ENCODE results near the gene MTCL3.

The MTCL3 gene

DNA sequence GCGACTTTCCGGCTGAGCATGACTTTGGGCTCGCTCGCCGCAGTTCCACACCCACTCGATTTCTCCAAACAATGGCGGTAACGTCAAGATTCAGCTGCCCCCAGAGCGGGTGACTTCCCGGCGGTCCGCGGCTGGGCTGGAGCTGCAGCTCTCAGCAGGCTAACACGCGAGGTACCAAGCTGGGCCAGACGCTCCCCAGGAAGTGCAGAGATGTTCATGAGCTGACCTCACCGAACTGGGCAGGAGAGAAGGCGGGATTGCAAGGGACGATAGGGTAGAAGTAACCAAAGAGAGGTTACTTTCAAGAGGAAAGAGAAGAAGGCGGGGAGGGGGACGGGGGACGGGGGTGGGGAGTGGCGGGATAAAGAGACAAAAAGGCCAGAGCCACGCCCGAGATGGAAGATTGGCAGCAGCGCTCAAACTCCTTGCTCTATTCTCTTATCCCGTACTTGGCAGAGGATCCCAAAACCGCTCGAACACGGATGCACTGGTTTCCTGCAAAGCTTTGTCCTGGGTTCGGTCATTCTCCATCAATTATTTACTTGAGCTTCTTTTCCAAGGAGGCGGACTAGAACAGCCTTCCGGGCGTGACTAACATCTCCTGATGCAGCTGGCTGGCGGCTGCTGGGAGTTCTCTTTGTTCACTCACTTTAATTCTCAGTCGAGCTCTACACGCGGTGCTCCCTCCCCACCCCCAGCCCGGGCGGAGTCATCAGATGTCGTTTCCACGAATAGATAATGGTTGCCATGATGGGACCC is at the start of gene MTCL3:
MTCL3 (minus strand) TSS at position 626 of the 759 bp plus-strand sequence.
- FAIRE-seq (no peak), DNase-seq (ENCODE audit: low read depth, low spot score) (no peak)
- Histone ChIP-seq H3K79me2 (ENCODE audit: control insufficient read depth, insufficient read depth, low read length) (no peaks in the 10 kb centered on the region), H3K9ac (ENCODE audit: control insufficient read depth, extremely low read depth, insufficient read depth, low read length) (no peak within 1 kb of the TSS), H3K9me3 (ENCODE audit: control insufficient read depth, low read depth, low read length) (no peaks in the 10 kb centered on the region), H3K4me1 (ENCODE audit: control insufficient read depth, extremely low read depth, insufficient read depth, low read length) (peaks cover 11% of the 10 kb centered on the region), H3K36me3 (ENCODE audit: control insufficient read depth in 2 of 2, extremely low read depth in 1 of 2, insufficient read depth in 2 of 2, low read length in 2 of 2) (no peaks in the 10 kb centered on the region), H4K20me1 (ENCODE audit: control insufficient read depth, extremely low read depth, insufficient read depth, low read length) (no peaks in the 10 kb centered on the region), H3K27me3 (ENCODE audit: control insufficient read depth, extremely low read depth, insufficient read depth, low read length) (peaks cover 53% of the 10 kb centered on the region), H3K4me2 (ENCODE audit: control insufficient read depth, extremely low read depth, insufficient read depth, low read depth, low read length) (peak within 1 kb of the TSS; percentile 55), H3K4me3 (ENCODE audit: control insufficient read depth in 2 of 3, extremely low read depth in 1 of 3, insufficient read depth in 2 of 3, low read depth in 1 of 3, low read length in 3 of 3) (no peak within 1 kb of the TSS), H3K27ac (ENCODE audit: control insufficient read depth, insufficient read depth, low read length) (no peak within 1 kb of the TSS), H3K9me1 (ENCODE audit: control insufficient read depth, extremely low read depth, insufficient read depth, low read length) (no peaks in the 10 kb centered on the region), H2AFZ (ENCODE audit: control insufficient read depth, low read length) (no peak within 1 kb of the TSS)
- TF ChIP-seq, protein P1, sequence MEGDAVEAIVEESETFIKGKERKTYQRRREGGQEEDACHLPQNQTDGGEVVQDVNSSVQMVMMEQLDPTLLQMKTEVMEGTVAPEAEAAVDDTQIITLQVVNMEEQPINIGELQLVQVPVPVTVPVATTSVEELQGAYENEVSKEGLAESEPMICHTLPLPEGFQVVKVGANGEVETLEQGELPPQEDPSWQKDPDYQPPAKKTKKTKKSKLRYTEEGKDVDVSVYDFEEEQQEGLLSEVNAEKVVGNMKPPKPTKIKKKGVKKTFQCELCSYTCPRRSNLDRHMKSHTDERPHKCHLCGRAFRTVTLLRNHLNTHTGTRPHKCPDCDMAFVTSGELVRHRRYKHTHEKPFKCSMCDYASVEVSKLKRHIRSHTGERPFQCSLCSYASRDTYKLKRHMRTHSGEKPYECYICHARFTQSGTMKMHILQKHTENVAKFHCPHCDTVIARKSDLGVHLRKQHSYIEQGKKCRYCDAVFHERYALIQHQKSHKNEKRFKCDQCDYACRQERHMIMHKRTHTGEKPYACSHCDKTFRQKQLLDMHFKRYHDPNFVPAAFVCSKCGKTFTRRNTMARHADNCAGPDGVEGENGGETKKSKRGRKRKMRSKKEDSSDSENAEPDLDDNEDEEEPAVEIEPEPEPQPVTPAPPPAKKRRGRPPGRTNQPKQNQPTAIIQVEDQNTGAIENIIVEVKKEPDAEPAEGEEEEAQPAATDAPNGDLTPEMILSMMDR (optimal IDR thresholded peaks at IDR 0.05 in 1 of 3, IDR thresholded peaks at IDR 0.05 in 1 of 3, conservative IDR thresholded peaks at IDR 0.05 in 1 of 3; ENCODE audit: extremely low read depth in 1 of 3, insufficient read depth in 2 of 3, low read length in 3 of 3): no peak
- peak; percentile 72 for TF ChIP-seq EZH2 (IDR thresholded peaks at IDR 0.05; ENCODE audit: low read length)
- dilution Hi-C loops (cut with MboI; ENCODE audit: extremely low pct_ligation_motif_present, low sequenced_read_pairs): no loop called here

DNA sequence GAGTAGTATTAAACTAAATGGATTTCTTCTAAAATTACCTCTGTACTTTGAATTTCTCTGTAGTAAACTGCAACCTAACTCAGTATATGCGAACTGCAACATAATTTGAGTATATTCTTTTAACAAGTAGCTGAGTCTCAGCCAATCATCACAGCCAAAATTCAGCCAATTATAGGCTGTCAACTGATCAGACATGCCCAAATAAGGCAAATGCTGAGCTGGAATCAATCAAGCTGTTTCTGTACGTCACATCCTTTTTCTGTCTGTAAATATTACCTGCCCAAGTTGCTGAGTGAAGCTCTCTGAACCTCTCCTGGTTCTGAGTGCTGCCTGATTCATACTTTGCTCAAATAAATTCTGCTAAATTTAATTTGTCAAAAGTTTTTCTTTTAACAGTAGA is 48.3 kb upstream of the MTCL3 start:
- Histone ChIP-seq H3K27me3 (ENCODE audit: control insufficient read depth, extremely low read depth, insufficient read depth, low read length) (no peaks in the 10 kb centered on the region), H3K36me3 (ENCODE audit: control insufficient read depth in 2 of 2, extremely low read depth in 1 of 2, insufficient read depth in 2 of 2, low read length in 2 of 2) (no peaks in the 10 kb centered on the region), H3K4me2 (ENCODE audit: control insufficient read depth, extremely low read depth, insufficient read depth, low read depth, low read length) (no peak overlapping the region), H3K9me3 (ENCODE audit: control insufficient read depth, low read depth, low read length) (no peaks in the 10 kb centered on the region), H3K9ac (ENCODE audit: control insufficient read depth, extremely low read depth, insufficient read depth, low read length) (no peak overlapping the region), H3K4me3 (ENCODE audit: control insufficient read depth in 2 of 3, extremely low read depth in 1 of 3, insufficient read depth in 2 of 3, low read depth in 1 of 3, low read length in 3 of 3) (no peak overlapping the region), H3K27ac (ENCODE audit: control insufficient read depth, insufficient read depth, low read length) (no peak overlapping the region), H4K20me1 (ENCODE audit: control insufficient read depth, extremely low read depth, insufficient read depth, low read length) (no peaks in the 10 kb centered on the region), H3K79me2 (ENCODE audit: control insufficient read depth, insufficient read depth, low read length) (no peaks in the 10 kb centered on the region), H3K9me1 (ENCODE audit: control insufficient read depth, extremely low read depth, insufficient read depth, low read length) (no peaks in the 10 kb centered on the region), H3K4me1 (ENCODE audit: control insufficient read depth, extremely low read depth, insufficient read depth, low read length) (peaks cover 4% of the 10 kb centered on the region), H2AFZ (ENCODE audit: control insufficient read depth, low read length) (no peak overlapping the region)
- DNase-seq (ENCODE audit: low read depth, low spot score) (no peak), FAIRE-seq (no peak)
- TF ChIP-seq EZH2 (IDR thresholded peaks at IDR 0.05; ENCODE audit: low read length): no peak
- TF ChIP-seq, protein P1 (optimal IDR thresholded peaks at IDR 0.05 in 1 of 3, IDR thresholded peaks at IDR 0.05 in 1 of 3, conservative IDR thresholded peaks at IDR 0.05 in 1 of 3; ENCODE audit: extremely low read depth in 1 of 3, insufficient read depth in 2 of 3, low read length in 3 of 3): no peak
- dilution Hi-C loops (cut with MboI; ENCODE audit: extremely low pct_ligation_motif_present, low sequenced_read_pairs): no loop called here

All from keratinocyte (primary cell).